Activated T-helper 17 cell treated with anti-CD3 and anti-CD28 coated beads, Interleukin-2, amount 50 U/mL, for 72 hours (primary cell): ENCODE results near the gene SLBP. TPM values are rescaled to one million over a fixed set of nuclear protein-coding genes. Genes with fewer than 3 reads are reported as not detected.
"Not testable (repeated sequence)": the region's sequence is repeated elsewhere in the genome, so short reads cannot be mapped to it uniquely, and the experiment has no call there.

Source experiments
- ATAC-seq: fragments of 150-1000 bp; cut with Tn5 transposase; replicated peaks from 2 replicates; pipeline ENCODE4 v1.10.0; 2021; ENCODE audit warnings: mild to moderate bottlenecking, moderate library complexity
- H3K27ac Mint-ChIP-seq: one replicate; pipeline ENCODE4 v1.8.0; 2022; ENCODE audit warnings: mixed read lengths
- H3K27me3 Mint-ChIP-seq: one replicate; pipeline ENCODE4 v1.8.0; 2022; ENCODE audit warnings: mixed read lengths
- H3K36me3 Mint-ChIP-seq: one replicate; pipeline ENCODE4 v1.8.0; 2022; ENCODE audit warnings: low read depth, mild to moderate bottlenecking, mixed read lengths
- H3K4me1 Mint-ChIP-seq: one replicate; pipeline ENCODE4 v1.8.0; 2022; ENCODE audit warnings: mixed read lengths
- H3K4me3 Mint-ChIP-seq: one replicate; pipeline ENCODE4 v1.8.0; 2022; ENCODE audit warnings: mild to moderate bottlenecking, mixed read lengths
- H3K9me3 Mint-ChIP-seq: one replicate; pipeline ENCODE4 v1.8.0; 2022; ENCODE audit warnings: mixed read lengths
- total RNA-seq, 2 donors: library from RNA; stranded (reverse); gene quantifications; one replicate each; pipeline ENCODE4 v1.2.3, GENCODE V29; 2022

SLBP gene
- total RNA-seq, 2 donors from 2014 or later = 68.2 to 132 TPM

GRCh38 chr4:1671011-1671410, 41.1 kb downstream of the SLBP start:
- not testable (repeated sequence) for H3K27me3 Mint-ChIP-seq, H3K27ac Mint-ChIP-seq, H3K36me3 Mint-ChIP-seq, H3K4me1 Mint-ChIP-seq, H3K4me3 Mint-ChIP-seq, ATAC-seq, H3K9me3 Mint-ChIP-seq

- ATAC-seq = no peak
- H3K9me3 Mint-ChIP-seq = no peaks in the 10 kb centered on the region
- H3K4me3 Mint-ChIP-seq = no peak overlapping the region
Measured at GRCh38 chr4:1670279-1670678, 41.8 kb downstream of the SLBP start.

DNA sequence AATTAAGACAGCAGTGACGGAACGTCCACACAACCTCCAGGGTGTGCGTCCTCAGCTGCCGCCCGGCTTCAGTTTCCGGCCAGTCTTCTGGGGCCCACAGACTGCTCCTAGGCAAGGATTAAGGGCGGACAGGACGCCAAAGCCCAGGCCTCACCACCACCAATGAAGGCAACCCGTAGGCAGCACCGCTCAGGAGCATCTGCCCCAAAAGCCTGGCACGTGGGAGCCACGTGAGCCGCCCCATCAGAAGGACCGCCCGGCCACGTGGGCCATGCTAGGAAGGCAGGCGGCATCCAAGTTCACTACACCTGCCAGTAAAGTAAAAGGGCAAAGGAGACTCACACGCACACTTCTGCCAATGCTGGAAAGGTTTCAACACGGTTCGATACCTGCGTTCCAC, 42.3 kb downstream of the SLBP start:
- ATAC-seq = no peak
- Mint-ChIP-seq H3K27me3 (no peaks in the 10 kb centered on the region), H3K27ac (no peak overlapping the region), H3K9me3 (no peaks in the 10 kb centered on the region), H3K36me3 (no peaks in the 10 kb centered on the region), H3K4me1 (no peaks in the 10 kb centered on the region), H3K4me3 (no peak overlapping the region)

More at GRCh38 chr4:1670279-1670678, 41.8 kb downstream of the SLBP start:
- Mint-ChIP-seq H3K27ac (no peak overlapping the region), H3K4me1 (no peaks in the 10 kb centered on the region), H3K27me3 (no peaks in the 10 kb centered on the region), H3K36me3 (no peaks in the 10 kb centered on the region)

DNA sequence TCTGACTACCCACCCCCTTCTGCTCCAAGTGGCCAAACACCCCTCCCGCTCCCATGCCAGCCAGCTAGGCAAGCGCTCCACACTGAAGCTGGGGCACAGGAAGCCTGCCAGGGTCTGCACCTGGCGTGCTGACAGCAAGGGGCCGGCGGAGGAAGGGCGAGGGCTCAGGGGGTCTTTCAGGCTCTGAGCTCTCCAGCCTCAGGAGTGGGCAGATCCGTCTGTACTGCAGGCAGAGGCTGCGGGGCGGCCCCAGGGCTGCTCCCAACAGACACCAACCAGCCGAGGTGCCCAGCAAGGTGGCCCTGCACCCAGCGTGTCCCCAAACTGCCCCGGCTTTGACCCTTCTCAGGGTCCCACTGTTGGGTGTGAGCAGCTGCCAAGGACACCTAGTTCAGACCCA, 42.8 kb downstream of the SLBP start:
- no peaks in the 10 kb centered on the region for H3K9me3 Mint-ChIP-seq
- H3K4me3 Mint-ChIP-seq = no peak overlapping the region
- ATAC-seq = no peak
- H3K27me3 Mint-ChIP-seq = no peaks in the 10 kb centered on the region
- no peaks in the 10 kb centered on the region for H3K36me3 Mint-ChIP-seq
- no peaks in the 10 kb centered on the region for H3K4me1 Mint-ChIP-seq
- no peak overlapping the region for H3K27ac Mint-ChIP-seq

- H3K4me3 Mint-ChIP-seq = no peak overlapping the region
- no peaks in the 10 kb centered on the region for H3K36me3 Mint-ChIP-seq
- H3K4me1 Mint-ChIP-seq = no peaks in the 10 kb centered on the region
- no peak overlapping the region for H3K27ac Mint-ChIP-seq
- no peak for ATAC-seq
- no peaks in the 10 kb centered on the region for H3K27me3 Mint-ChIP-seq
- no peaks in the 10 kb centered on the region for H3K9me3 Mint-ChIP-seq
Measured at GRCh38 chr4:1668488-1668840, 43.7 kb downstream of the SLBP start.

- H3K27ac Mint-ChIP-seq = no peak overlapping the region
- no peak overlapping the region for H3K4me3 Mint-ChIP-seq
Measured at GRCh38 chr4:1667273-1667672, 44.8 kb downstream of the SLBP start.

DNA sequence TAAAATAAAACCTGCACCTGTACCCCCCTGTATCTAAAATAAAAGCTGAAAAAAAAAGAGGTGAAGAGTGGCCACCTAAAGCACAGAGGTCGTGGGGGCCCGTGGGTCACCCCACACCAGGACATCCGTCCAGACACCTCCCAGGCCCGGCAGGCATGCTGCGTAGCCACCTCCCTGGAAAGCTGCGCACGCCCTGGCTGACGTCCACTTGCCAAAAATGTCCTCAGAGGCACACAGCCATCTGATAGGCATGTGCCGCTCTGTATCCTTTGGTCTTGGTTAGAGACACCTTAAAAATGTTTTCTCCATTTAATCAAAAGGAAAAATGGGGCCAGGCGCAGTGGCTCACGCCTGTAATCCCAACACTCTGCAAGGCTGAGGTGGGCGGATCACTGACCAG, 45.7 kb downstream of the SLBP start:
- Mint-ChIP-seq H3K27ac (no peak overlapping the region), H3K36me3 (no peaks in the 10 kb centered on the region), H3K4me1 (no peaks in the 10 kb centered on the region), H3K4me3 (no peak overlapping the region), H3K9me3 (no peaks in the 10 kb centered on the region), H3K27me3 (no peaks in the 10 kb centered on the region)
- no peak for ATAC-seq

More at GRCh38 chr4:1667273-1667672, 44.8 kb downstream of the SLBP start:
- Mint-ChIP-seq H3K9me3 (no peaks in the 10 kb centered on the region), H3K36me3 (no peaks in the 10 kb centered on the region), H3K27me3 (no peaks in the 10 kb centered on the region), H3K4me1 (no peaks in the 10 kb centered on the region)
- ATAC-seq = no peak

DNA sequence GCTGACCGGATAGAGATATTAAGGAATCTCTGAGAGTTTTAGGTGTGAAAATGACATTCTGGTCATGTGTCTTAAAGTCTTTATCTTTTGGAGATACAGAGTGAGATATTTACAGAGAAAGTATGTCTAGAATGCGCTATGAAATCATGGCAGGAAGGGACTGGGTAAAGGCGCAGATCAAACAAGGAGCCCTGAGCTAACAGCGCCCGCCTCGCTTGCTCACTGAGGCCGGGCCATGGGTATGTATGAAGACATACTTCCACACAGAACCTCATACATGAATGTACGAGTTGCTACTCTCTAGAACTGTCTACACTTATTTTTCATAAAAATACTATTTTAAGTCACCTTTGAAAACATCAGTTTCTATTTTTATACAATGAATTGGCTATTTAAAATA, 48.0 kb downstream of the SLBP start:
- no peaks in the 10 kb centered on the region for H3K36me3 Mint-ChIP-seq
- H3K27ac Mint-ChIP-seq = no peak overlapping the region
- H3K9me3 Mint-ChIP-seq = no peaks in the 10 kb centered on the region
- no peak overlapping the region for H3K4me3 Mint-ChIP-seq
- no peaks in the 10 kb centered on the region for H3K27me3 Mint-ChIP-seq
- H3K4me1 Mint-ChIP-seq = no peaks in the 10 kb centered on the region
- ATAC-seq = no peak

- H3K4me1 Mint-ChIP-seq = no peaks in the 10 kb centered on the region
- H3K36me3 Mint-ChIP-seq = no peaks in the 10 kb centered on the region
- ATAC-seq = no peak
- no peaks in the 10 kb centered on the region for H3K27me3 Mint-ChIP-seq
- H3K4me3 Mint-ChIP-seq = no peak overlapping the region
- H3K27ac Mint-ChIP-seq = no peak overlapping the region
- no peaks in the 10 kb centered on the region for H3K9me3 Mint-ChIP-seq
Measured at GRCh38 chr4:1663549-1663948, 48.6 kb downstream of the SLBP start.

DNA sequence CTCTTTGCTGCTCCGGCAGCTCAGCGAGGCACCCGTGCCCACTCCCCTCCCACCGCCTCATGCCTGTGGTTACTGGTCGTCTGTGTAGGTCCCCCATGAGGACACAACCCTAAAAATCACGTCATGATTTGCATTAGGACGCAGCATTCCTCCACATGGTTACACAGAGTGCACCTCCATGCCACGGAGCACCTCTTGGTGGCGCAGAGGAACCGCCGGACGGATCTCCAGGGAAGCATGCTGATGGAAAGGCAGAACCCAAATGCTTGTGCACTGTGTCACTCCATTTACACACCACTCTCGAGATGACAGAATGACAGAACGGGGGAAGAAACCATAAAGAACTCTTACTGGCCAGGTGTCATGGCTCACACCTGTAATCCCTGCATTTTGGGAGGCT, 50.4 kb downstream of the SLBP start:
- H3K9me3 Mint-ChIP-seq = no peaks in the 10 kb centered on the region
- no peaks in the 10 kb centered on the region for H3K4me1 Mint-ChIP-seq
- H3K36me3 Mint-ChIP-seq = no peaks in the 10 kb centered on the region
- ATAC-seq = no peak
- H3K4me3 Mint-ChIP-seq = no peak overlapping the region
- H3K27me3 Mint-ChIP-seq = no peaks in the 10 kb centered on the region
- no peak overlapping the region for H3K27ac Mint-ChIP-seq

GRCh38 chr4:1660948-1661677, 51.0 kb downstream of the SLBP start:
- Mint-ChIP-seq H3K4me1 (no peaks in the 10 kb centered on the region), H3K9me3 (no peaks in the 10 kb centered on the region), H3K27me3 (no peaks in the 10 kb centered on the region), H3K27ac (no peak overlapping the region), H3K36me3 (no peaks in the 10 kb centered on the region), H3K4me3 (no peak overlapping the region)
- ATAC-seq = no peak

DNA sequence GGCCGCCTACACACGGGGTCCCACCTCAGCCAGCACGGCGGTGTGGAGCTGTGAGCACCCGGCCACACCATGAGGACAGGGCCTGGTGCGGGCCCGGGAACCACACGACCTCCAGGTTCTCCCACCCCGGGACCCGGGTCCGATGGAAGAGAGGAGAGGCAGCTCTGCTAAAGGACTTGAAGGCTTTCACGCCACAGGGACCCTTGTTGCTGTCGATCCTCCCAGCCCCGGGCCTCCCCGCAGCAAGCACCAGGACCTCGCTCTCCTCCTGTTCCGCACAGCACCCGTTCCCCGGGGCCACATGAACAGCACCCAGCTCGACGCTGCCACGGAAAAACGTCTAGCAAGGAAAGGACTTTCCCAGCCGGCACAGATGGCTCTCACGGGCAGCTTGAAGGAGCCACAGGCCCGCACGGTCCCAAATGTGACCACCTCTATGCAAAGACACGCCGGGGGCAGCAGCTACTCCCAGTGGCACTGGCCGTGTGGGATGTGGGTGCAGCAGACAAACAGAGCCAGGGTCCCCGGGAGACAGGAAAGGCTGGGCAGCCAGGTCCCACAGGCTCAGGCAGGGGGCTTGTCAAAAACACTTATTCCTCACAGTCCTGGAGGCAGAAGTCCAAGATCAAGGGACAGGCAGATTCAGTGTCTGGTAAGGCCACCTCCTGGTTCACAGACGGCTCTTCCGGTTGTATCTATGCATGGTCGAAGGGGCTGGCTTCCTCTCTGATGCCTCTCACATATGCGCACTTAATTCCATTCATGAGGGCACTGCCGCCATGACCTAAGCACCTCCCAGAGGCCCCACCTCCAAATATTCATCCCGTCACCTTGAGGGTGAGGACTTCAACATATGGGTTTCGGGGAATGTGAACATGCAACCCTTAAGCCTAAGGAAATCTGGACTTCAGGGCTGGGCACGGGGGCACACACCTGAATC, 52.7 kb downstream of the SLBP start:
- no peaks in the 10 kb centered on the region for H3K4me1 Mint-ChIP-seq
- no peaks in the 10 kb centered on the region for H3K36me3 Mint-ChIP-seq
- H3K27me3 Mint-ChIP-seq = no peaks in the 10 kb centered on the region
- H3K27ac Mint-ChIP-seq = no peak overlapping the region
- H3K4me3 Mint-ChIP-seq = no peak overlapping the region
- no peak for ATAC-seq
- no peaks in the 10 kb centered on the region for H3K9me3 Mint-ChIP-seq

- Mint-ChIP-seq H3K27me3 (no peaks in the 10 kb centered on the region), H3K9me3 (no peaks in the 10 kb centered on the region), H3K36me3 (no peaks in the 10 kb centered on the region), H3K4me3 (no peak overlapping the region), H3K4me1 (no peaks in the 10 kb centered on the region), H3K27ac (no peak overlapping the region)
- ATAC-seq = no peak
Measured at GRCh38 chr4:1658581-1658980, 53.5 kb downstream of the SLBP start.

- H3K4me1 Mint-ChIP-seq = no peaks in the 10 kb centered on the region
- H3K27me3 Mint-ChIP-seq = no peaks in the 10 kb centered on the region
- H3K9me3 Mint-ChIP-seq = no peaks in the 10 kb centered on the region
- no peak overlapping the region for H3K27ac Mint-ChIP-seq
- no peak for ATAC-seq
- no peaks in the 10 kb centered on the region for H3K36me3 Mint-ChIP-seq
- no peak overlapping the region for H3K4me3 Mint-ChIP-seq
Measured at GRCh38 chr4:1658146-1658545, 54.0 kb downstream of the SLBP start.

DNA sequence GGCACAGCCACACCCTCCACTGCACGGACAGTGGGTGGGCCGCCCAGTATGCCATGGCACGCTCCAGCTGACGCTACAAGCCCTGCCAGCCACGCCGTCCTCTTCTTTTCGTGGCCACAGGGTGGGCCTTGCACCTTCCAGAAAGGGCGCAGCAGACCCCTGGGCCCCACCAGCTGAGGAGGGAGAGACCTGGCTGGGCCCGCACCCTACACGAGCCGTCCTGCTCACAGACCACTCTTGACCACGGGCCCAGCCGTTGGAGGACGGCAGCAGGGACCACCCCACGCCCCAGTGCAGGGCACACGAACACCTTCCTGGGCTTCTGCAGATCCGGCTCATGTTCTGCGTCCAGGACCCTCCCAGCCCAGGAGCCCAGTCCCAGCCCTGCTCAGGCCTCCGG, 55.1 kb downstream of the SLBP start:
- no peaks in the 10 kb centered on the region for H3K4me1 Mint-ChIP-seq
- no peak for ATAC-seq
- no peaks in the 10 kb centered on the region for H3K36me3 Mint-ChIP-seq
- H3K9me3 Mint-ChIP-seq = no peaks in the 10 kb centered on the region
- no peak overlapping the region for H3K4me3 Mint-ChIP-seq
- H3K27me3 Mint-ChIP-seq = no peaks in the 10 kb centered on the region
- H3K27ac Mint-ChIP-seq = no peak overlapping the region
